Trophoblast cell (in vitro differentiated cells and primary cell): ENCODE measurements around the gene PLP1.
"Not testable (repeated sequence)": the region's sequence is repeated elsewhere in the genome, so short reads cannot be mapped to it uniquely, and the experiment has no call there.

Source experiments
- DNase-seq, 2 donors: peaks; one replicate each; pipeline ENCODE4 v3.0.0-alpha.2; 2016
- H2AFZ ChIP-seq: 2 replicates; pipeline ENCODE4 v1.6.1; 2013; ENCODE audit warnings: low read length, moderate library complexity, mild to moderate bottlenecking; ENCODE audit not compliant: insufficient read depth, poor library complexity
- H2AK5ac ChIP-seq: 2 replicates; pipeline ENCODE4 v1.6.1; 2013; ENCODE audit warnings: mild to moderate bottlenecking, low read length
- H2BK120ac ChIP-seq: 2 replicates; pipeline ENCODE4 v1.6.1; 2013; ENCODE audit warnings: low read length, mild to moderate bottlenecking, moderate library complexity; ENCODE audit not compliant: insufficient read depth, poor library complexity
- H2BK12ac ChIP-seq: 2 replicates; pipeline ENCODE4 v1.6.1; 2013; ENCODE audit warnings: mild to moderate bottlenecking, low read length, moderate library complexity
- H2BK5ac ChIP-seq: 2 replicates; pipeline ENCODE4 v1.6.1; 2013; ENCODE audit warnings: low read length, low read depth, moderate library complexity, mild to moderate bottlenecking; ENCODE audit not compliant: poor library complexity
- H3K14ac ChIP-seq: 2 replicates; pipeline ENCODE4 v1.6.1; 2013; ENCODE audit warnings: mild to moderate bottlenecking, low read length
- H3K18ac ChIP-seq: 2 replicates; pipeline ENCODE4 v1.6.1; 2013; ENCODE audit warnings: mild to moderate bottlenecking, low read length
- H3K23ac ChIP-seq: 2 replicates; pipeline ENCODE4 v1.6.1; 2013; ENCODE audit warnings: low read length
- H3K27ac ChIP-seq: 2 replicates; pipeline ENCODE4 v1.5.1; 2013; ENCODE audit warnings: low read depth, mild to moderate bottlenecking, inconsistent platforms, low read length, moderate library complexity
- H3K27me3 ChIP-seq: 2 replicates; pipeline ENCODE4 v1.6.1; 2013; ENCODE audit warnings: inconsistent platforms, mild to moderate bottlenecking, low read length, moderate library complexity; ENCODE audit not compliant: insufficient read depth
- H3K36me3 ChIP-seq, 2 experiments: 1 replicate in 1 of 2; 2 replicates in 1 of 2; pipeline ENCODE4 v1.6.1; 2013; ENCODE audit warnings: low read length in 2 of 2, mild to moderate bottlenecking in 2 of 2, moderate library complexity in 1 of 2; ENCODE audit not compliant: insufficient read depth in 2 of 2, control insufficient read depth in 1 of 2
- H3K4ac ChIP-seq: 2 replicates; pipeline ENCODE4 v1.6.1; 2013; ENCODE audit warnings: low read depth, mild to moderate bottlenecking, low read length, moderate library complexity
- H3K4me1 ChIP-seq, 2 experiments: 1 replicate in 1 of 2; 2 replicates in 1 of 2; pipeline ENCODE4 v1.6.1; 2013; ENCODE audit warnings: low read length in 2 of 2, mild to moderate bottlenecking in 2 of 2, moderate library complexity in 1 of 2; ENCODE audit not compliant: insufficient read depth in 2 of 2, control insufficient read depth in 1 of 2
- H3K4me2 ChIP-seq: 2 replicates; pipeline ENCODE4 v1.6.1; 2013; ENCODE audit warnings: inconsistent platforms, mild to moderate bottlenecking, low read length, moderate library complexity
- H3K4me3 ChIP-seq: 2 replicates; pipeline ENCODE4 v1.5.1; 2013; ENCODE audit warnings: mild to moderate bottlenecking, low read depth, low read length, inconsistent platforms
- H3K79me1 ChIP-seq: one replicate; pipeline ENCODE4 v1.6.1; 2013; ENCODE audit warnings: low read length
- H3K79me2 ChIP-seq: 2 replicates; pipeline ENCODE4 v1.6.1; 2013; ENCODE audit warnings: low read length, mild to moderate bottlenecking; ENCODE audit not compliant: control insufficient read depth, insufficient read depth, poor library complexity
- H3K9ac ChIP-seq: 2 replicates; pipeline ENCODE4 v1.6.1; 2013; ENCODE audit warnings: mild to moderate bottlenecking, low read length
- H3K9me3 ChIP-seq: 2 replicates; pipeline ENCODE4 v1.6.1; 2013; ENCODE audit warnings: low read depth, mild to moderate bottlenecking, control low read depth, inconsistent platforms, low read length; ENCODE audit not compliant: insufficient read depth
- H4K12ac ChIP-seq: 2 replicates; pipeline ENCODE4 v1.6.1; 2013; ENCODE audit warnings: low read depth, mild to moderate bottlenecking, low read length, moderate library complexity
- H4K8ac ChIP-seq: 2 replicates; pipeline ENCODE4 v1.6.1; 2013; ENCODE audit warnings: low read depth, mild to moderate bottlenecking, low read length, moderate library complexity
- H4K91ac ChIP-seq: one replicate; pipeline ENCODE4 v1.6.1; 2013; ENCODE audit warnings: low read depth, mild to moderate bottlenecking, low read length, moderate library complexity
- WGBS: extraction: QIAGEN DNeasy Blood & Tissue Kit; methylation state at CpG from one replicate; pipeline ENCODE4 v1.1.7; 2013; ENCODE audit warnings: missing lambda C conversion rate; ENCODE audit not compliant: insufficient read length, insufficient coverage; ENCODE audit errors: extremely low coverage; 5-methylcytosine and 5-hydroxymethylcytosine counted together

Gene PLP1

GRCh38 chrX:103820802-103821201 is 44.2 kb downstream of the PLP1 start:
- H3K14ac ChIP-seq, H2AFZ ChIP-seq, H3K4me3 ChIP-seq, H3K9ac ChIP-seq, H3K4ac ChIP-seq, H3K4me1 ChIP-seq, H3K36me3 ChIP-seq, DNase-seq, H3K4me2 ChIP-seq, H2BK12ac ChIP-seq, H3K79me1 ChIP-seq, H2AK5ac ChIP-seq, H2BK120ac ChIP-seq, H3K18ac ChIP-seq, H4K91ac ChIP-seq, H3K23ac ChIP-seq, H3K27me3 ChIP-seq, H4K8ac ChIP-seq, H3K27ac ChIP-seq, H4K12ac ChIP-seq, H3K79me2 ChIP-seq, H2BK5ac ChIP-seq, H3K9me3 ChIP-seq: not testable (repeated sequence)
- WGBS = no CpG with 5 or more reads among the region's 6 CpGs

GRCh38 chrX:103823591-103823990 is 47.0 kb downstream of the PLP1 start:
- no peak overlapping the region for H4K12ac ChIP-seq
- DNase-seq = no peak
- no peak overlapping the region for H3K23ac ChIP-seq
- no peak overlapping the region for H2BK12ac ChIP-seq
- no peaks in the 10 kb centered on the region for H3K79me2 ChIP-seq
- no peak overlapping the region for H2BK5ac ChIP-seq
- H3K9ac ChIP-seq = no peak overlapping the region
- no peak overlapping the region for H3K18ac ChIP-seq
- H4K8ac ChIP-seq = no peak overlapping the region
- no peak overlapping the region for H2AK5ac ChIP-seq
- no peak overlapping the region for H3K4me3 ChIP-seq
- no peak overlapping the region for H2AFZ ChIP-seq
- no peak overlapping the region for H3K14ac ChIP-seq
- H3K79me1 ChIP-seq = no peaks in the 10 kb centered on the region
- no peak overlapping the region for H2BK120ac ChIP-seq
- H3K27me3 ChIP-seq = no peaks in the 10 kb centered on the region
- no peak overlapping the region for H3K4ac ChIP-seq
- H3K36me3 ChIP-seq = no peaks in the 10 kb centered on the region
- no peaks in the 10 kb centered on the region for H3K9me3 ChIP-seq
- no peak overlapping the region for H3K4me2 ChIP-seq
- H3K27ac ChIP-seq = no peak overlapping the region
- no peaks in the 10 kb centered on the region for H3K4me1 ChIP-seq
- H4K91ac ChIP-seq = no peak overlapping the region

- H4K12ac ChIP-seq = no peak overlapping the region
- no peak overlapping the region for H3K4me2 ChIP-seq
- H3K4me1 ChIP-seq = no peaks in the 10 kb centered on the region
- no peak overlapping the region for H4K8ac ChIP-seq
- no peak overlapping the region for H3K18ac ChIP-seq
- no peak overlapping the region for H3K9ac ChIP-seq
- H3K79me1 ChIP-seq = no peaks in the 10 kb centered on the region
- no peaks in the 10 kb centered on the region for H3K79me2 ChIP-seq
- H2BK5ac ChIP-seq = no peak overlapping the region
- no peaks in the 10 kb centered on the region for H3K27me3 ChIP-seq
- no peak overlapping the region for H2AFZ ChIP-seq
- no peak overlapping the region for H3K4ac ChIP-seq
- H3K4me3 ChIP-seq = no peak overlapping the region
- H2AK5ac ChIP-seq = no peak overlapping the region
- H4K91ac ChIP-seq = no peak overlapping the region
- H2BK12ac ChIP-seq = no peak overlapping the region
- no peak overlapping the region for H3K14ac ChIP-seq
- H3K9me3 ChIP-seq = no peaks in the 10 kb centered on the region
- no peak overlapping the region for H3K27ac ChIP-seq
- H2BK120ac ChIP-seq = no peak overlapping the region
- no peaks in the 10 kb centered on the region for H3K36me3 ChIP-seq
- WGBS = no CpG with 5 or more reads among the region's 1 CpG
- H3K23ac ChIP-seq = no peak overlapping the region
- DNase-seq = no peak
Measured at GRCh38 chrX:103825881-103826280, 49.2 kb downstream of the PLP1 start.

- H4K91ac ChIP-seq = no peak overlapping the region
- no peak overlapping the region for H3K18ac ChIP-seq
- no peak overlapping the region for H2BK5ac ChIP-seq
- H3K36me3 ChIP-seq = no peaks in the 10 kb centered on the region
- no peak overlapping the region for H3K27ac ChIP-seq
- H3K4me2 ChIP-seq = no peak overlapping the region
- H3K9ac ChIP-seq = no peak overlapping the region
- WGBS = no CpG with 5 or more reads among the region's 2 CpGs
- H3K4me1 ChIP-seq = peaks cover 0 to 5% of the 10 kb centered on the region in 2 experiments
- no peak overlapping the region for H3K23ac ChIP-seq
- no peak overlapping the region for H3K14ac ChIP-seq
- no peak overlapping the region for H4K12ac ChIP-seq
- no peak overlapping the region for H2BK120ac ChIP-seq
- H2AK5ac ChIP-seq = no peak overlapping the region
- H3K4ac ChIP-seq = no peak overlapping the region
- no peaks in the 10 kb centered on the region for H3K27me3 ChIP-seq
- H3K9me3 ChIP-seq = no peaks in the 10 kb centered on the region
- no peak overlapping the region for H2BK12ac ChIP-seq
- H3K4me3 ChIP-seq = no peak overlapping the region
- no peak overlapping the region for H2AFZ ChIP-seq
- no peaks in the 10 kb centered on the region for H3K79me1 ChIP-seq
- no peak overlapping the region for H4K8ac ChIP-seq
- no peak for DNase-seq
- no peaks in the 10 kb centered on the region for H3K79me2 ChIP-seq
Measured at GRCh38 chrX:103828529-103828928, 51.9 kb downstream of the PLP1 start.
